Pancreas (tissue), 10 donors: ENCODE results near the gene CES2. TPM values are rescaled to one million over a fixed set of nuclear protein-coding genes. Genes with fewer than 3 reads are reported as not detected.

Experiments
- ATAC-seq, 4 donors: fragments of 200-7000 bp; cut with Tn5 transposase; one replicate each; pipeline versions ENCODE4 v1.8.0 to v1.9.1; 2020; ENCODE audit warnings: mild to moderate bottlenecking in 4 of 4, moderate library complexity in 4 of 4
- DNase-seq, 6 donors: peaks; one replicate each; pipeline ENCODE4 v3.0.0-alpha.2; 2020
- FAIRE-seq: peaks from 2 replicates; lab custom pipeline; 2012; peaks lifted over from hg19 to GRCh38; lab: Jason Lieb, UNC
- H3K27ac ChIP-seq, 4 donors: fragments of 200-600 bp; sonication (generic); 1 replicate in 3 of 4; 2 replicates in 1 of 4; pipeline versions ENCODE4 v1.5.0 to v1.8.0; 2020
- H3K27me3 ChIP-seq, 4 donors: fragments of 200-600 bp; one replicate each; pipeline ENCODE4 v1.8.0; 2021
- H3K36me3 ChIP-seq, 3 donors: fragments of 200-600 bp; sonication (generic) in 1 of 3; one replicate each; pipeline versions ENCODE4 v1.5.0 to v1.8.0; 2020 to 2021
- H3K4me1 ChIP-seq, 3 donors: fragments of 200-600 bp; one replicate each; pipeline ENCODE4 v1.8.0; 2021
- H3K4me3 ChIP-seq, 4 donors: fragments of 200-600 bp; sonication (generic) in 2 of 4; one replicate each; pipeline versions ENCODE4 v1.5.0 to v1.8.0; 2020 to 2021
- H3K9me3 ChIP-seq, 4 donors: fragments of 200-600 bp; one replicate each; pipeline ENCODE4 v1.8.0; 2021
- WGBS, 2 donors: extraction: QIAGEN DNeasy Blood & Tissue Kit; methylation state at CpG; one replicate each; pipeline ENCODE4 v1.1.7; 2013; 5-methylcytosine and 5-hydroxymethylcytosine counted together
- intact Hi-C, 3 donors: fragments of 100-400 bp; cut with DNase I; formaldehyde crosslinking; loops; one replicate each; pipeline versions ENCODE4 v1.11.1 to v1.14.2; 2022
- polyA plus RNA-seq, 2 donors: library from polyadenylated mRNA; stranded (reverse); fragments of 200-250 nt; gene quantifications; one replicate each; pipeline ENCODE4 v1.2.3, GENCODE V29; 2013
- total RNA-seq, 6 donors: library from RNA; stranded (reverse); fragmentation: NEBNext Ultra II Directional in 4 of 6; extraction: Animal tissue kit (Norgen Biotek cat#: 25700) in 4 of 6; gene quantifications; one replicate each; pipeline versions ENCODE4 v1.2.1 to v1.2.4, GENCODE V29; 2021 to 2023
- TF ChIP-seq, protein P1 (sequence below), 4 donors: fragments of 200-600 bp; sonication (generic) in 3 of 4; IDR thresholded peaks; one replicate each; pipeline versions ENCODE4 v1.5.0 to v1.8.0; 2021; ENCODE audit warnings: antibody characterized with exemption in 4 of 4
- donor health status: healthy with polysubstance abuse.
- donor health status: DM: no; HTN: no; CAD: no; lungs with moderate emphysema.
- donor health status: DM: no; HTN: no; CAD: no.
- donor health status: control.
- donor health status: control.
- donor health status: Bipolar disorder and iron deficiency.
- donor health status: DM: yes; HTN: yes; CAD: no.
- donor health status: DM: no; HTN: no; CAD: no.
- donor health status: DM: no; HTN: no; CAD: no.
- donor health status: DM: yes; HTN: yes; CAD: no.

Gene CES2
- total and polyA plus RNA-seq, 8 donors = 14.3 to 23.1 (median 17.3) TPM

DNA sequence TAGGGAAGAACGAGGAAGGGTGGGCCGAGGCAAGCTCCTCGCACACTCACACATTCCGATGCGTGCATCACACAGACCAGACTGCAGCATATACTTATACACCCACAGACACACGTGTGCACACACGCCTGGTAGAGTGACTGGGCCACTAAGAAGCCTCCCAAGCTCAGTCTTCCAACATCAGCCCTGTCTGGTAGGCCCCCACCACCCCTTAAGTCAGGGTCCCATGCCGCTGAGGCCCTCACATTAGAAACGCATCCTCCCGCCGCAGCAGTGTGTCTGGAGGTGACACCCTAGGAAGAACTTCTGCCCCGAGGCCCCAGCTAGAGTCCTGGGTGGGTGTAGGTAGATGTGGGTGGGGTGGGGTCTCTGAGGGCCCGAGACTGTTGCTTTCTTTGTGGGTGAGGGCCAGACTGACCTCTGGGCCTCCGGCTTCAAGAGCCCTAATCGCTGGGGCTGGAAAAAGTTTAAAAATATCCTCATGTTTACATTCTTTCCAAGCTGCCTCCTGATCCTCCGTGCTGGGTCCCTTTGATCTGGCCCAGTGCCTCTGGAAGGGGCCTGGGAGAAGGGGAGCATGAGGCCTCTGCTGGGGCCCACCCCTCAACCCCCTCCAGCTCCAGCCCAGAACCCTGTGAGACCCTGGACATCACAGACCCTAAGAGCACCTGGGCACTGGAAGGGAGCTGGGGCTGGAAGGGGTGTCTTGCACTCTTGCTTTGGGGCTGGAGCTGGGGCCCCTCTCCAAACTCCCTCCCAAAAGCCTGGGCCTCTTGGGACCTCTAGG, 30.3 kb upstream of the CES2 start:
- DNase-seq = no peak

DNA sequence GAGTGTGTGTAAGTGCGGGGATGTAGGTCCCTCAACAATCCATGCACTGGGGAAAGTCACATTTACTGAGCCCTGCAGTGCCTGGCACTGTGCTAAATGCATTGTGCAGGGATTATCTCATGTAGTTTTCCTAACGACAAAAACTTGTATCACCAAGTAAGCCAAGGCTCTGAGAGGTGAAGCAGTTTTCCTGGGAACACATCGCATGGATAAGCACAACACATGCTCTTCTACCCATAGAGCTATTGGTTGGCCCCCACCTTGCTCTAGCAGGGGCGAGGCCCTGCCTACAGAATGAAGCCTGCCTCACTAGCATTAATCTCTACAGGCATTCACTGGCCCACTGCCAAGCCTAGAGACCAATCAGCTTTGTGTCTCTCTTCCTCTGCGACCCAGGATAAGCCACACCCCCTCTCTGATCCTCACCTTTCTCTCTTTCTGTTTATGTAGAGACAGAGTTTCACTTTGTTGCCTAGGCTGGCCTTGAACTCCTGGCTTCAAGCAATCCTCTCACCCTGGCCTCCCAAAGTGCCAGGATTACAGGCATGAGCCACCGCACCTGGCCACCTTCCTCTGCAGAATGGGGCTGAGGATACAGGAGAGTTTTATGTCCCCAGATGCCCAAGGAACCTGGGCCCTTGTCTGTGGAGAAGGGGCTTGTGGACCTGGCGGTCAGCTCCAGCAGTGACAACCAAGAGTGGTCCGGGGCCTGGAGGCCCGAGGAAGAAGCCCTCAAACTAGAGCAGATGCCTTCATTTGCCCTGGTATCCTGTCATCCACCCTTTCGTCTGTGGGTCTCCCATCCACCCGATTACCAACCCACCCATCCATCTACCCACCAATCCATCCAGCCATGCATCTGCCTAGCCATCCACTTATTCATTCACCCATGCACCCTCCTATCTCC, 29.4 kb upstream of the CES2 start:
- H3K27me3 ChIP-seq = no peaks in the 10 kb centered on the region
- no peak overlapping the region for H3K4me3 ChIP-seq
- H3K4me1 ChIP-seq = peaks cover 0 to 6% (median 1%) of the 10 kb centered on the region in 3 donors
- DNase-seq (peak in 4 of 6 donors; percentile 48 to 78 (median 54)), ATAC-seq (peak in 3 of 4 donors; percentile 55 to 70 (median 67)), FAIRE-seq (no peak)
- H3K36me3 ChIP-seq = no peaks in the 10 kb centered on the region
- intact Hi-C loops = loop anchor here in 1 of 3 donors (10.0 kb wide), 1 partner anchor 49 kb away; no protein-coding TSS in a partner anchor
- no peak overlapping the region for H3K27ac ChIP-seq
- no peaks in the 10 kb centered on the region for H3K9me3 ChIP-seq
- 59 to 67% methylated on average over 11 of the region's 11 CpGs for WGBS, 2 donors
- TF ChIP-seq, protein P1, sequence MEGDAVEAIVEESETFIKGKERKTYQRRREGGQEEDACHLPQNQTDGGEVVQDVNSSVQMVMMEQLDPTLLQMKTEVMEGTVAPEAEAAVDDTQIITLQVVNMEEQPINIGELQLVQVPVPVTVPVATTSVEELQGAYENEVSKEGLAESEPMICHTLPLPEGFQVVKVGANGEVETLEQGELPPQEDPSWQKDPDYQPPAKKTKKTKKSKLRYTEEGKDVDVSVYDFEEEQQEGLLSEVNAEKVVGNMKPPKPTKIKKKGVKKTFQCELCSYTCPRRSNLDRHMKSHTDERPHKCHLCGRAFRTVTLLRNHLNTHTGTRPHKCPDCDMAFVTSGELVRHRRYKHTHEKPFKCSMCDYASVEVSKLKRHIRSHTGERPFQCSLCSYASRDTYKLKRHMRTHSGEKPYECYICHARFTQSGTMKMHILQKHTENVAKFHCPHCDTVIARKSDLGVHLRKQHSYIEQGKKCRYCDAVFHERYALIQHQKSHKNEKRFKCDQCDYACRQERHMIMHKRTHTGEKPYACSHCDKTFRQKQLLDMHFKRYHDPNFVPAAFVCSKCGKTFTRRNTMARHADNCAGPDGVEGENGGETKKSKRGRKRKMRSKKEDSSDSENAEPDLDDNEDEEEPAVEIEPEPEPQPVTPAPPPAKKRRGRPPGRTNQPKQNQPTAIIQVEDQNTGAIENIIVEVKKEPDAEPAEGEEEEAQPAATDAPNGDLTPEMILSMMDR (IDR thresholded peaks at IDR 0.05) = no peak

More for the DNA sequence above, 30.3 kb upstream of the CES2 start:
- no peaks in the 10 kb centered on the region for H3K36me3 ChIP-seq
- FAIRE-seq = no peak
- H3K9me3 ChIP-seq = no peaks in the 10 kb centered on the region
- intact Hi-C loops = loop anchor here in 1 of 3 donors (10.0 kb wide), 1 partner anchor 50 kb away; no protein-coding TSS in a partner anchor
- no peak overlapping the region for H3K27ac ChIP-seq
- no peak overlapping the region for H3K4me3 ChIP-seq
- TF ChIP-seq, protein P1 (IDR thresholded peaks at IDR 0.05) = no peak
- peak in 1 of 4 donors; percentile 20 for ATAC-seq
- H3K27me3 ChIP-seq = no peaks in the 10 kb centered on the region
- WGBS, 2 donors = 55 to 65% methylated on average over 16 of the region's 16 CpGs
- H3K4me1 ChIP-seq = peaks cover 5 to 9% (median 6%) of the 10 kb centered on the region in 3 donors

DNA sequence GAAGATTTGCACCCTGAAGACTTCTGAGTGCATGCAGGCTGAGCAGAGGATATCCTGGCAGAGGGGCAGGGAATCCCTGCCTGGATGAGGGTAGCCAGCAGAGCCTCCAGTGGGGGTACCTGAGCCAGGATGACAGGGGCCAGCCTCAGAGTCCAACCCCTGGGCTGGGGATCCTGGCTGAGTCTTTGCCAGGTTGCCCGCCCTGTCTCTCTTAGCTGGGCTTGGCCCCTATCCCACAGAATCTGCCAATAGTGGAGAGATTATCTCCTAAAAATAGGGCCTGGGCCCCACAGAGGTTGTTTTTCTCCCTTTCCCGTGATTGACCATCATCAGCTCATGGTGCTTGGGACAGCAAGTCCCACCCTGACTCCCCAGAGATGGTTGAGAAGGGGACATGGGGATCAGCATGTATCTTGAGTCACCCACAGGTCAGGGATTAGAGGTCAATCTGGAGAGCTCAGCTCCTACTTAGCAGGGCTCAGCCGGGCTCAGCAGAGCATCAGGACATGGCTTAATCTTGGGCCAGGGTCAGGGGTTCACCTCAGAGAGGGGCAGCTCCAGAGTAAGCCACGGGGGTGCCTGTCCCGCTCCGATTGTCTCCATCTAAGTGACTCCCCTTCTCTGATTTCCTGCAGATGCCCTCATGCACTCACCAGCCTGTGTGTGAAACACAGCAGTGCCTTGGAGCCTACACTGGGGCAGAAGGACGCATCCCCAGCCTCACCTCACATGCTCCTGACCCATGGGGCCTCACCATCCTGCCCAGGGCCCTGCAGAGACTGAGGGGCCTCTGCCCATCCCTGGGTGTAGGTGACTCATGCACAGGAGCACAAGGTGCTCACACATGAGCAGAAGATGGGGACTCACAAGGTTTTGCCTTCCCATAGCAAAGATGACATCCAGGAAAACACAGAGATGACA, 28.1 kb upstream of the CES2 start:
- DNase-seq (no peak), ATAC-seq (no peak)
- H3K4me1 ChIP-seq = peaks cover 0 to 6% (median 0%) of the 10 kb centered on the region in 3 donors

DNA sequence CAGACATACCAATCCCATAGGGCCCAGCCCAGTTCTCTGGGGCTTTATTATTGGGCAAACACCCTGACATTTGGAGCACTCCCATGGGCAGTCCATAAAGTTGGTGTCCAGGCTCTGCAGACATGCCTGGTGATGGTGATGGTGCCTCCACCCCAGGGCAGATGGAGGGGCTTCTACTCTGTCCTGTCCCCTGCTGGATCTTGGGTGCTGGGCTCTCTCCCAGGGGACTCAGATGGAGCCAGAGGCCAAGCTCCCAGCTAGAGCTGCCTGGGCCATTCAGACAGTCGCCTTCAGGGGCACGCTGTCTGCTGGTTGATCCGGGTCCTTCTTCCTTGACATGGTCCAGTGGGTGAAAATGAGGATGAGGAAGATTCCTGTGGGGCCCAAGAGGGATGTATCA, 27.2 kb upstream of the CES2 start:
- Histone ChIP-seq H3K27me3 (no peaks in the 10 kb centered on the region), H3K9me3 (no peaks in the 10 kb centered on the region), H3K27ac (no peak overlapping the region), H3K36me3 (no peaks in the 10 kb centered on the region), H3K4me1 (peaks cover 0 to 6% (median 0%) of the 10 kb centered on the region in 3 donors), H3K4me3 (no peak overlapping the region)
- ATAC-seq (no peak), FAIRE-seq (no peak), DNase-seq (no peak)
- WGBS, 2 donors = 81 to 91% methylated on average over 3 of the region's 3 CpGs
- TF ChIP-seq, protein P1 (IDR thresholded peaks at IDR 0.05) = no peak
- intact Hi-C loops = loop anchor here in 1 of 3 donors (10.0 kb wide), 1 partner anchor 47 kb away; no protein-coding TSS in a partner anchor

More for the DNA sequence above, 28.1 kb upstream of the CES2 start:
- no peak for FAIRE-seq
- Histone ChIP-seq H3K27me3 (no peaks in the 10 kb centered on the region), H3K27ac (no peak overlapping the region), H3K9me3 (no peaks in the 10 kb centered on the region), H3K36me3 (no peaks in the 10 kb centered on the region), H3K4me3 (no peak overlapping the region)
- 67 to 76% methylated on average over 7 of the region's 7 CpGs for WGBS, 2 donors
- TF ChIP-seq, protein P1 (IDR thresholded peaks at IDR 0.05) = no peak
- intact Hi-C loops = loop anchor here in 1 of 3 donors (10.0 kb wide), 1 partner anchor 48 kb away; no protein-coding TSS in a partner anchor
